ENCODE data around the gene PDE12. TPM values are rescaled to one million over a fixed set of nuclear protein-coding genes. Genes with fewer than 3 reads are reported as not detected.

Gene PDE12
- total RNA-seq, 1 donor, result 19.9 TPM

- no peak for DNase-seq (ENCODE audit: insufficient read length, low spot score, missing footprints)
- peaks cover 81% of the 10 kb centered on the region for H3K79me2 ChIP-seq (ENCODE audit: insufficient read depth, low read length)
- H3K4me1 ChIP-seq (ENCODE audit: insufficient read depth, low read length), result peaks cover 34% of the 10 kb centered on the region
- H3K27ac ChIP-seq (ENCODE audit: low read depth, low read length), result peak overlapping the region; percentile 100
- peaks cover 30% of the 10 kb centered on the region for H3K36me3 ChIP-seq (ENCODE audit: insufficient read depth, low read length)
- H2AFZ ChIP-seq (ENCODE audit: low read length), result no peak overlapping the region
- no peaks in the 10 kb centered on the region for H3K27me3 ChIP-seq (ENCODE audit: insufficient read depth, low read length)
- peak overlapping the region; percentile 96 for H3K4me2 ChIP-seq (ENCODE audit: insufficient read depth, low read length)
- peaks cover 66% of the 10 kb centered on the region for H4K20me1 ChIP-seq (ENCODE audit: insufficient read depth, low read length)
- peak overlapping the region; percentile 99 for H3K4me3 ChIP-seq (ENCODE audit: insufficient read depth, low read length)
- H3K9me3 ChIP-seq (ENCODE audit: low read depth, low read length), result no peaks in the 10 kb centered on the region
- TF ChIP-seq, protein P1, sequence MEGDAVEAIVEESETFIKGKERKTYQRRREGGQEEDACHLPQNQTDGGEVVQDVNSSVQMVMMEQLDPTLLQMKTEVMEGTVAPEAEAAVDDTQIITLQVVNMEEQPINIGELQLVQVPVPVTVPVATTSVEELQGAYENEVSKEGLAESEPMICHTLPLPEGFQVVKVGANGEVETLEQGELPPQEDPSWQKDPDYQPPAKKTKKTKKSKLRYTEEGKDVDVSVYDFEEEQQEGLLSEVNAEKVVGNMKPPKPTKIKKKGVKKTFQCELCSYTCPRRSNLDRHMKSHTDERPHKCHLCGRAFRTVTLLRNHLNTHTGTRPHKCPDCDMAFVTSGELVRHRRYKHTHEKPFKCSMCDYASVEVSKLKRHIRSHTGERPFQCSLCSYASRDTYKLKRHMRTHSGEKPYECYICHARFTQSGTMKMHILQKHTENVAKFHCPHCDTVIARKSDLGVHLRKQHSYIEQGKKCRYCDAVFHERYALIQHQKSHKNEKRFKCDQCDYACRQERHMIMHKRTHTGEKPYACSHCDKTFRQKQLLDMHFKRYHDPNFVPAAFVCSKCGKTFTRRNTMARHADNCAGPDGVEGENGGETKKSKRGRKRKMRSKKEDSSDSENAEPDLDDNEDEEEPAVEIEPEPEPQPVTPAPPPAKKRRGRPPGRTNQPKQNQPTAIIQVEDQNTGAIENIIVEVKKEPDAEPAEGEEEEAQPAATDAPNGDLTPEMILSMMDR (IDR thresholded peaks at IDR 0.05; ENCODE audit: extremely low read depth, low read depth, low read length), result no peak
Observed at GRCh38 chr3:57594576-57594975, 38.5 kb downstream of the PDE12 start.

- Histone ChIP-seq H3K9me3 (ENCODE audit: low read depth, low read length) (no peaks in the 10 kb centered on the region), H2AFZ (ENCODE audit: low read length) (no peak overlapping the region), H3K4me1 (ENCODE audit: insufficient read depth, low read length) (peaks cover 34% of the 10 kb centered on the region), H3K36me3 (ENCODE audit: insufficient read depth, low read length) (peaks cover 15% of the 10 kb centered on the region), H3K4me3 (ENCODE audit: insufficient read depth, low read length) (peak overlapping the region; percentile 99), H3K79me2 (ENCODE audit: insufficient read depth, low read length) (peaks cover 62% of the 10 kb centered on the region), H3K27me3 (ENCODE audit: insufficient read depth, low read length) (no peaks in the 10 kb centered on the region), H3K27ac (ENCODE audit: low read depth, low read length) (peak overlapping the region; percentile 100), H4K20me1 (ENCODE audit: insufficient read depth, low read length) (peaks cover 51% of the 10 kb centered on the region), H3K4me2 (ENCODE audit: insufficient read depth, low read length) (peak overlapping the region; percentile 96)
- TF ChIP-seq, protein P1 (IDR thresholded peaks at IDR 0.05; ENCODE audit: extremely low read depth, low read depth, low read length), result no peak
- peak; percentile 83 for DNase-seq (ENCODE audit: insufficient read length, low spot score, missing footprints)
Observed at GRCh38 chr3:57596495-57597126, 40.5 kb downstream of the PDE12 start.

DNA sequence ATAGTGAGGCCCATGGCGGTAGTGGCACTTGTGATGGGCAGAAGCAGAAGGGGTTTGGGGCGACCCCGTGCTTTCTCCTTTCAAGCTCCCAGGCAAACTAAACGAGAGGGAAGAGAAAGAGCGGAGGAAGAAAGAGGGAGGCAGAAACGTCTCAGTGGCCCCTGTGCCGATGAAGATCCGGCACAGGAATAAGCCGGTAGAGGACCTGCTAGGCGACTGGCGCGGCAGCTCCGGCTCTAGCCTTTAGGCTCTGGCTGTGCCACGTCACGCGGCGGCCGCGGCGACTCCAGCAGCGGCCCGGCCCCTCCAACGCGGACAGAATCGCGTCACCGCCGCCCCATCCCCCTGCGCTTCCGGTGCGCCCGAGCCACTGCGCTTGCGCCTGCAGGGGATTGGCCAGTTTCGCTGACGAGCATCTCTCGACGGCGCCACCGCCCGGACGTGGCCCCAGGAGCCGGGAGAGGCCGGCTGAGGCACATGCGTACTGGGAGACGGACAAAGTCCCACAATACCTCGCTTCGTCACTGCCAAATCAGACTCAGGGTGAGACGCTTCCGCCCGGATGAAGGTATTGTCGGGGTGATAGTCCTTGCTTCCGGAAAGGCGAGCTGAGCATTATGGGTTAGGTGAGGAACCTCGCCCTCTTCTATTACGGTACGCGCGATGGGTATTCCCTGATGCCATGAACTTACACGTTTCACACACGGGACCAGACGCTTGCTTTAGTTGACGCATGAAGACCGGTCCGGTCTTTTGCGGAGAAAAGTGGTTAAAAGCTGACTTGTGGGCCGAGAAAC, 41.3 kb downstream of the PDE12 start, which contains the start of gene ARF4:
ARF4 (minus strand) TSS at position 218 of the 797 bp plus-strand sequence; CDS start at position 14, 204 bp downstream.
- H2AFZ ChIP-seq (ENCODE audit: low read length), result peak within 1 kb of the TSS; percentile 93
- TF ChIP-seq, protein P1 (IDR thresholded peaks at IDR 0.05; ENCODE audit: extremely low read depth, low read depth, low read length), result no peak
- H3K27me3 ChIP-seq (ENCODE audit: insufficient read depth, low read length), result no peaks in the 10 kb centered on the region
- peak; percentile 98 for DNase-seq (ENCODE audit: insufficient read length, low spot score, missing footprints)
- peaks cover 44% of the 10 kb centered on the region for H4K20me1 ChIP-seq (ENCODE audit: insufficient read depth, low read length)
- no peaks in the 10 kb centered on the region for H3K9me3 ChIP-seq (ENCODE audit: low read depth, low read length)
- H3K4me1 ChIP-seq (ENCODE audit: insufficient read depth, low read length), result peaks cover 29% of the 10 kb centered on the region
- H3K27ac ChIP-seq (ENCODE audit: low read depth, low read length), result peak within 1 kb of the TSS; percentile 100
- peaks cover 55% of the 10 kb centered on the region for H3K79me2 ChIP-seq (ENCODE audit: insufficient read depth, low read length)
- peak within 1 kb of the TSS; percentile 99 for H3K4me3 ChIP-seq (ENCODE audit: insufficient read depth, low read length)
- H3K4me2 ChIP-seq (ENCODE audit: insufficient read depth, low read length), result peak within 1 kb of the TSS; percentile 96
- H3K36me3 ChIP-seq (ENCODE audit: insufficient read depth, low read length), result peaks cover 12% of the 10 kb centered on the region
